Adrenal gland (tissue), 12 donors: Measurements from ENCODE around the gene ROR2. TPM values are rescaled to one million over a fixed set of nuclear protein-coding genes. Genes with fewer than 3 reads are reported as not detected.
"Not testable (repeated sequence)": the region's sequence is repeated elsewhere in the genome, so short reads cannot be mapped to it uniquely, and the experiment has no call there.

Source experiments
- DNase-seq, 7 donors: peaks; one replicate each; pipeline ENCODE4 v3.0.0-alpha.2; 2019 to 2020
- H3K27ac ChIP-seq, 5 donors: fragments of 200-600 bp; sonication (generic) in 4 of 5; 1 replicate in 3 of 5; 2 replicates in 2 of 5; pipeline versions ENCODE4 v1.5.1 to v1.8.0; 2016 to 2020; ENCODE audit warnings: mild to moderate bottlenecking in 1 of 5
- H3K27me3 ChIP-seq: fragments of 200-600 bp; 2 replicates; pipeline ENCODE4 v1.8.0; 2021
- H3K36me3 ChIP-seq, 2 donors: fragments of 200-600 bp; replicated peaks in 1 of 2; 1 replicate in 1 of 2; 2 replicates in 1 of 2; pipeline versions ENCODE4 v1.5.1 to v1.8.0; 2018 to 2022
- H3K4me1 ChIP-seq, 2 donors: fragments of 200-600 bp; replicated peaks in 1 of 2; 1 replicate in 1 of 2; 2 replicates in 1 of 2; pipeline versions ENCODE4 v1.5.1 to v1.8.0; 2018 to 2021
- H3K4me3 ChIP-seq, 4 donors: fragments of 200-600 bp; sonication (generic) in 3 of 4; one replicate each; pipeline ENCODE4 v1.5.1; 2016 to 2018
- H3K9me3 ChIP-seq, 3 donors: fragments of 200-600 bp; sonication (generic) in 1 of 3; replicated peaks in 1 of 3; 1 replicate in 2 of 3; 2 replicates in 1 of 3; pipeline versions ENCODE4 v1.5.1 to v1.8.0; 2016 to 2021
- CTCF ChIP-seq, 6 experiments: fragments of 450-650 bp in 4 of 6; fragments of 200-600 bp in 2 of 6; sonication (generic) in 1 of 6; IDR thresholded peaks; 1 replicate in 5 of 6; 2 replicates in 1 of 6; pipeline versions ENCODE4 v1.5.1 to v1.8.0; 2016 to 2021; ENCODE audit warnings: antibody characterized with exemption in 6 of 6, mild to moderate bottlenecking in 2 of 6, moderate library complexity in 1 of 6
- POLR2A ChIP-seq, 2 donors: fragments of 450-650 bp; IDR thresholded peaks; one replicate each; pipeline ENCODE4 v1.6.1; 2017; ENCODE audit warnings: antibody characterized with exemption in 2 of 2, mild to moderate bottlenecking in 2 of 2, moderate library complexity in 1 of 2
- WGBS, 4 donors: extraction: QIAGEN DNeasy Blood & Tissue Kit in 2 of 4; methylation state at CpG; one replicate each; pipeline versions ENCODE4 v1.1.5 to v1.1.7; 2013 to 2017; 5-methylcytosine and 5-hydroxymethylcytosine counted together
- intact Hi-C, 2 donors: fragments of 100-400 bp; cut with DNase I; formaldehyde crosslinking; loops; one replicate each; pipeline versions ENCODE4 v1.14.1 to v1.15.0; 2022 to 2023
- polyA plus RNA-seq, 3 donors: library from polyadenylated mRNA; stranded (reverse); fragments of 200-250 nt in 2 of 3; fragments of 350-450 nt in 1 of 3; fragmentation: Illumina TruSeq in 1 of 3; extraction: RNeasy Lipid Tissue Mini Kit (QIAGEN cat#74804) in 1 of 3; gene quantifications; one replicate each; pipeline ENCODE4 v1.2.3, GENCODE V29; 2013 to 2014
- total RNA-seq, 9 donors: library from RNA; depleted of rRNA in 4 of 9; stranded (reverse); fragments of >200 nt in 4 of 9; fragments of 120-200 nt in 1 of 9; fragmentation: NEBNext Ultra II Directional in 1 of 9; extraction: Animal tissue kit (Norgen Biotek cat#: 25700) in 1 of 9; gene quantifications; one replicate each; pipeline versions ENCODE4 v1.1.0 to v1.2.4, GENCODE V29; 2013 to 2023
- donor health status: healthy with polysubstance abuse.
- donor health status: Bipolar disorder and iron deficiency.
- donor health status: DM: yes; HTN: yes; CAD: no.
- donor health status: DM: no; HTN: no; CAD: no.
- donor health status: DM: no; HTN: no; CAD: no.
- donor health status: DM: yes; HTN: yes; CAD: no.

ROR2 gene
- total and polyA plus RNA-seq, 12 donors = 3.9 to 23.9 (median 11.4) TPM

- DNase-seq = no peak
- peaks cover 0 to 2% of the 10 kb centered on the region in 2 donors for H3K4me1 ChIP-seq
- H3K27ac ChIP-seq = peak overlapping the region in 3 of 5 donors; percentile 35 to 57 (median 45)
- H3K36me3 ChIP-seq = no peaks in the 10 kb centered on the region
- H3K4me3 ChIP-seq = no peak overlapping the region
- H3K27me3 ChIP-seq = no peaks in the 10 kb centered on the region
- intact Hi-C loops = no loop called here
- WGBS, 4 donors = 28 to 53% (median 38%) methylated on average over 2 of the region's 2 CpGs
- TF ChIP-seq CTCF (IDR thresholded peaks at IDR 0.05) (no peak), POLR2A (IDR thresholded peaks at IDR 0.05) (no peak)
- H3K9me3 ChIP-seq = no peaks in the 10 kb centered on the region
Measured at GRCh38 chr9:91913096-91913495, 36.9 kb downstream of the ROR2 start.

- 23 to 41% (median 32%) methylated on average over 2 of the region's 2 CpGs for WGBS, 4 donors
- no peak overlapping the region for H3K27ac ChIP-seq
Measured at GRCh38 chr9:91911657-91912056, 38.4 kb downstream of the ROR2 start.

GRCh38 chr9:91909256-91909655 is 40.8 kb downstream of the ROR2 start:
- intact Hi-C loops = not testable (repeated sequence)
- peaks cover 2 to 13% of the 10 kb centered on the region in 2 donors for H3K4me1 ChIP-seq

More at GRCh38 chr9:91911657-91912056, 38.4 kb downstream of the ROR2 start:
- intact Hi-C loops = no loop called here
- Histone ChIP-seq H3K4me1 (peaks cover 2 to 4% of the 10 kb centered on the region in 2 donors), H3K27me3 (no peaks in the 10 kb centered on the region), H3K36me3 (no peaks in the 10 kb centered on the region), H3K9me3 (no peaks in the 10 kb centered on the region), H3K4me3 (no peak overlapping the region)
- TF ChIP-seq CTCF (IDR thresholded peaks at IDR 0.05) (no peak), POLR2A (IDR thresholded peaks at IDR 0.05) (no peak)
- no peak for DNase-seq

GRCh38 chr9:91908746-91909145 is 41.3 kb downstream of the ROR2 start:
- H3K27me3 ChIP-seq = no peaks in the 10 kb centered on the region
- no peak for DNase-seq
- H3K9me3 ChIP-seq = no peaks in the 10 kb centered on the region
- H3K36me3 ChIP-seq = no peaks in the 10 kb centered on the region
- no peak overlapping the region for H3K27ac ChIP-seq
- peaks cover 2 to 13% of the 10 kb centered on the region in 2 donors for H3K4me1 ChIP-seq
- TF ChIP-seq CTCF (IDR thresholded peaks at IDR 0.05) (no peak), POLR2A (IDR thresholded peaks at IDR 0.05) (no peak)
- intact Hi-C loops = no loop called here
- no peak overlapping the region for H3K4me3 ChIP-seq
- 71 to 86% (median 74%) methylated on average over 4 of the region's 4 CpGs for WGBS, 4 donors

More at GRCh38 chr9:91909256-91909655, 40.8 kb downstream of the ROR2 start:
- H3K36me3 ChIP-seq, H3K27ac ChIP-seq, H3K27me3 ChIP-seq, DNase-seq, H3K9me3 ChIP-seq, H3K4me3 ChIP-seq: not testable (repeated sequence)
- WGBS, 4 donors = 84 to 93% (median 89%) methylated on average over 3 of the region's 3 CpGs

GRCh38 chr9:91908293-91908623 is 41.8 kb downstream of the ROR2 start:
- 76 to 93% (median 80%) methylated on average over 2 of the region's 2 CpGs for WGBS, 4 donors
- no peak for DNase-seq
- no peaks in the 10 kb centered on the region for H3K36me3 ChIP-seq
- no peak for TF ChIP-seq POLR2A (IDR thresholded peaks at IDR 0.05)
- no peak for TF ChIP-seq CTCF (IDR thresholded peaks at IDR 0.05)
- intact Hi-C loops = no loop called here
- H3K27me3 ChIP-seq = no peaks in the 10 kb centered on the region
- H3K4me3 ChIP-seq = no peak overlapping the region
- peaks cover 2 to 13% of the 10 kb centered on the region in 2 donors for H3K4me1 ChIP-seq
- no peak overlapping the region for H3K27ac ChIP-seq
- no peaks in the 10 kb centered on the region for H3K9me3 ChIP-seq
